Fibroblast of skin of right biceps (primary cell): ENCODE data around the gene CDC14A.
A peak's percentile ranks its signal among the peaks of the same experiment; 100 is the strongest.
"Not testable (repeated sequence)": the region's sequence is repeated elsewhere in the genome, so short reads cannot be mapped to it uniquely, and the experiment has no call there.

Source experiments
- DNase-seq: peaks from one replicate; pipeline ENCODE4 v3.0.0-alpha.2; 2013

The CDC14A gene

DNA sequence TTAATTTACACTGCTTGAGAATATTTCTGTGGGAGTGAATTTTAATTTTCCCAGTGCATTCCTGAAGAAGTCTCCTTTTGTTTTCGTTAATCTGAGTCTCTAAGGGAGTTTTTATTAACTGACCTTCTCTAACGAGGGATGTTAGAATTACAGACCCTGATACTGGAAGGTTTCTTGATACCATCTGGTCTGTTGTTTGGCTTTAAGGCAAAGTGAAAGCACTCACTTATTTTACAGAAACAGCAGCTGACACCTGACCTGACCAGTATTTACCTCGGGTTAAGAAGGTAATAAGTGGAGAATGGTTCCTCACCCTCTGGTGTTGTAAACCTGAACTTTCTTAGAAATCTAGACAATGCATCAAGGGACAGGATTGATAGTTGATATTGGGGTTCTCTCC, 12.4 kb downstream of the CDC14A start:
- no peak for DNase-seq

DNA sequence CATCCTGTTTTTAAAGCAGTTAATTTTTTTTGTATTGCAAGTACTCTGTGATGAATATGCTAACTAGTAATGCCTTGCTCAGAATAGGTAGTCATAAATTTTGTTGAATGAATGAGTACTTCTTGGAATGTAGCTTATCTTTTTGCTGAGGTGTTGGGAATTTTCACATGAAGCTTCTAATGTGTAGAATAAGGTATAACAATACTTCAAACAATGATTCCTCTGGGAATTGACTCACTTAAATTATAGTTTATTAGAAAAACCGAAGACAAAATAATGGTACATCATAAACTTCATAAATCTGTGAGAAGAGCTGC, 13.9 kb downstream of the CDC14A start:
- DNase-seq: no peak

DNA sequence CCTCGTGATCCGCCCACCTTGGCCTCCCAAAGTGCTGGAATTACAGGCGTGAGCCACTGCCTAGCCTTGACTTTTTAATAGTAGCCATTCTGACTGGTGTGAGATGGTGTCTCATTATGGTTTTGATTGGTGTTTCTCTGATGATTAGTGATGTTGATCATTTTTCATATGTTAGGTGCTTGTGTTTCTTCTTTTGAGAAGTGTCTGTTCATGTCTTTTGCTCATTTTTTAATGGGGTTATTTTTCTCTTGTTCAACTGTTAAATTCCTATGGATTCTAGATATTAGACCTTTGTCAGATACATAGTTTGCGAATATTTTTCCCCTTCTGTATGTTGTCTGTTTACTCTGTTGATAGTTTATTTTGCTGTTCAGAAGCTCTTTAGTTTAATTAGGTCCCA, 17.0 kb downstream of the CDC14A start:
- DNase-seq: not testable (repeated sequence)

- DNase-seq: not testable (repeated sequence)
Observed at GRCh38 chr1:100373953-100374352, 21.6 kb downstream of the CDC14A start.

DNA sequence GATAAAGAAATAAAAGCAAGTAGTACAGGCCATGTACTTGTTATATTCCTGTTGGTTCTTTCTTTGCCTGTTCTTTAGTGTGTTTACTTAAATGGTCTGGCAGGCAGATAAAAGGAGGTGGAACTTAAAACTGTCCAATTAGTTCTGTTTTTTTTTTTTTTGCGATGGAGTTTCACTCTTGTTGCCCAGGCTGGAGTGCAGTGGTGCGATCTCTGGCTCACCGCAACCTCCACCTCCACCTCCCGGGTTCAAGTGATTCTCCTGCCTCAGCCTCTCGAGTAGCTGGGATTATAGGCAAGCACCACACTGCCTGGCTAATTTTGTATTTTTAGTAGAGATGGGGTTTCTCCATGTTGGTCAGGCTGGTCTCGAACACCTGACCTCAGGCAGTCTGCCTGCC, 24.6 kb downstream of the CDC14A start:
- not testable (repeated sequence) for DNase-seq

DNA sequence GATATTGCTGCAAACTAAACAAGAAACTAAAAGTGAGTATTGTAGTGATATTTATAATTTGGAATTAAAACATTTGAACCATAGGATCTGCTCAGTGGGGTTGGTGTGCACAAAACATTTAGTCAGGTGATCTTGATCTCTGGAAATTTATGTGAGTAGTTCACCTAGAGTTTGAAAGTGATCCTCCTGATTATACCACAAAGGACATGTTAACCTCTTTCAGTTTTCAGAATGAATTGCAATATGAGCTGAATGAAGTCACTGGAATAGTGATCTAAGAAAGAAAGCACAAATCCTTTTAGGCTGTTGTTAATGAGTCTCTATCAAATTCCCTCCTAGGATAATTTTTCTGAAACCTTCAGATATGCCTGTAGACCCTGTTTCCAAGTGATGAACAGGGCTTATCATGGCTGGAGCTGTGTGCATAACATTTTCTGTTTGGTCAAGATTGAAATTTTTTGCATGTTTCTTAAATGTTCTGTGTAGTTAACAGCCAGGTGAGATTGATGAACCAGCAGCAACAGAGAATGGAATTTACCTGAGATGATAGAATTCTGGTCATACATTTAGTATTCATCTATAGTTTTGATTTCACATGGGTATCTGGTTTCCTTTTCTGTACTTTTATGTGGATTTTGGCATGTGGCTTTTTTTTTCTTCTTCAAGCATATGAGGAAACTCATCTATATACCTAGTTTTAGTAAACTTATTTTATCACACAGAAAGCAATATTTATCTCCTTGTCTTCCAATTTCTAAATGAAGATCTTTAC, 25.5 kb downstream of the CDC14A start:
- no peak for DNase-seq

GRCh38 chr1:100378956-100379355, 26.6 kb downstream of the CDC14A start:
- DNase-seq: no peak

DNA sequence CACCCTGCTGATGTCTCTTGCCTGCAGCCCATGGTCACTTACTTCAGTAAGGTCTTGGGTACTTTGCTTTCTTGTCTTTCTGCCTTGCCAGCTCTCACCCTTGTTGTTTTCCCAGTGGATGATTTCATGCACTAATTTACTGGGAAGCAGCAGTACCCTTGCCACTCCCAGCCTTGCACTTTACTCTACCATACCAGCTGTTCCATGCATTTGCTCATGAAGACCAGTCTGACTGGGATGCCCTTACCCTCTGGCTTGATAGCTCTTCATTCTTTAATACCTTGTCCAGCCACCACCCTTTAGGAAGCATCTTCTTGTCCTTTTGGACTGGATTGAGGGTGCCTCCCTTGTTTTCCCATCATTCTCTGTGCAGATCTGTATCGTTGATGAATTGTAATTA, 28.3 kb downstream of the CDC14A start:
- no peak for DNase-seq

GRCh38 chr1:100382657-100383056, 30.4 kb downstream of the CDC14A start:
- no peak for DNase-seq

- DNase-seq: no peak
Observed at GRCh38 chr1:100383743-100384405, 31.6 kb downstream of the CDC14A start.

DNA sequence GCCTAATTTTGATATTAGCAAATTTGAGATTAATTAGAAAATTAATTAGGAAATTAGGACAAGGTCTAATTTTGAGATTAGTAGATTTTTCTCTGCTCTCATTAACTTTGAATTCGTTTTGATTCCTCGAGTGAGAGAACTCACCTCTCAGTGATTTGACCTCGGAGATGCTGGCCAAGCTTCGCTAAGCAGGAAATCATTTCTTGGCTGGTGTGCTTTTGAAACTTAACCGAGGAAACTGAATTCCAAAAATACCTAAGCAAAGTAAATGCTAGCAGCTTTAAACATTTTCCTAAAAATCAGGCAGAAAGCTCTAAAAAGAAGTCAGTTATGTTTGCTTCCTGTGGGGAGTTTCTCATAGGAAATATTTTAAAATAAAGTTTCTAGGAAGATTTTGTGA, 34.9 kb downstream of the CDC14A start:
- DNase-seq: peak; percentile 41

DNA sequence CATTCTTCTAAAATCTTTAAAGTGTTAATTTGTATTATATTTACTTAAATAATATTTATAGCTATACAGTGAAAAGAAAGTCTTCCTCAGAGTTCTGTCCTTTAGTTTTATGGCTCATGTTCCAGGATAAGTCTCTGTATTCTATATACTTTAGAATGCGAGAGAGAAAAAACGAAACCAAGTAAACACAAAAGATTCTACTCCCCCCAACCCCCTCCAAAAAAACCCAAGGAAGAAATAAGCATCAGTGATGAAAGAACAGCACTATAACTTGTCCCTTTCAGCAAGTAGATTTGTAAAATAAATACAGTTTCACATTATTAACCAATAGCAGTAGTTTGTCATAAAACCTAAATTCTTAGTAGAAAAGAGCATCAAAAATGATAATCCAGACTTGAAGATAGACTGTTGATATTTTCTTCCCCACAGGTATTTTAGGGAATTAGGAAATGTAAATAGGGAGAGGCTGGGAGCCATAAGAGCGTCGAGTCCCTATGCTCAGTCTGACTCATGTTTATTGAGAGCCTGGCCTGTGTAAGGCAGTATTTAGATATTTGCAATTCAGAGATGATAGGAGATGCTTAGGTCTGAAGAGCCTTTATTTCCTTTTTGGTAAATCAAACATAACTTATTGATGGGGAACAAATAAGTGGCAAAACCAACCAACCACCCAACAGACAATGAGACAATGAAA, 35.5 kb downstream of the CDC14A start:
- no peak for DNase-seq

DNA sequence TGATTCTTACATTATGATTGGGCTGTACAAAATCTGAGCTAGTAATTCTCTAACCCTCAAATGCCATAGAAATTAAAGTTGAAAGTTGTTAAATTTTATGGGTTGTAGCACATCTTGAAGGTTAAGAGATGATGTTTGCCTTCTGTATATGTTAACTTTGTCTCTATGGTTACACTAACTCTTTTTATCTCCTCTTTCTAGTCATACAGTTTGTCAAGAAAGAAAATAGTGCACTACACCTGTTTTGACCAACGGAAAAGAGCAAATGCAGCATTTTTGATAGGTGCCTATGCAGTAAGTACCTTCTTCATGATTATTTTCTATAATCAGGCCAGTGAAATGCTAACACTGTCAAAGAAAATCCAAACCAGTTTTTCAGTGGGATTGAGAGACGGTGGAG, 38.2 kb downstream of the CDC14A start:
- DNase-seq: no peak

DNA sequence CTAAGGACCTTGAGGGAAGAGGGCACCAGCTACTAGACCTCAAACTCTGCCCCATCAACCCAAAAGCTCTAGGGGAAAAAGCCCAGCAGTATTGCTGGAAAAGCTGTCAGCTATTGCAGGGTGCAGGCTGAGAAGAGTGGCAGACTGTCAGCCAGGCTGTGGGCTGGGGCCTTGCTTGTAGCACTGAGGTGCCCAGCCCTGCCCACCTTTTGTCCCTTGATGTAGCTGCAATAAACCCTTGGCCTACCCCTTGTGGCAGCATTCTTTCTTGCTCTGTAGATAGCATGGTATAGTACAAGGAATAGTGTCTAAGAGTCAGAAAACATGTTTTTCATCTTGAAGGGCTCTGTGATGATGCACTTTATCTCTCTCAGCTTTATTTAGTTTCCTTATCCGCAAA, 39.4 kb downstream of the CDC14A start:
- DNase-seq: no peak

DNA sequence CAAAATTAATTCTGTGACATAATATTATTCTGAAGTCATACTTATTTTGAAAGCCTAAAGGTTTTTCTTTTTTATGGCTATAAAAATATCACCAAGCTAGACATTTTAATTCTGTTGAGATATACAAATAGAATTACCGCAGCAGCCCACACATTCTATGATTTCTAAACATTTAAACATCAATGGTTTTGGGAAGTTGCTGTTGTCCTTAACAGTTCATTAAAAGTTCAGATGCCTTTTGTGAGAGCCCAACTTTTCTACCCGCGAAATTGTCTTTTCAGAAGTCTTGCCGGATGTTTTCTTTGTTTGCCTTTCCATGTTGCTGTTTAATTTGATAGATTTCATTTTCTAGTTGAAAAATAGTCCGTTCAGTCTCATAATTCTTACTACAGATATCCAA, 40.5 kb downstream of the CDC14A start:
- DNase-seq: no peak

- no peak for DNase-seq
Observed at GRCh38 chr1:100394285-100394684, 42.0 kb downstream of the CDC14A start.

DNA sequence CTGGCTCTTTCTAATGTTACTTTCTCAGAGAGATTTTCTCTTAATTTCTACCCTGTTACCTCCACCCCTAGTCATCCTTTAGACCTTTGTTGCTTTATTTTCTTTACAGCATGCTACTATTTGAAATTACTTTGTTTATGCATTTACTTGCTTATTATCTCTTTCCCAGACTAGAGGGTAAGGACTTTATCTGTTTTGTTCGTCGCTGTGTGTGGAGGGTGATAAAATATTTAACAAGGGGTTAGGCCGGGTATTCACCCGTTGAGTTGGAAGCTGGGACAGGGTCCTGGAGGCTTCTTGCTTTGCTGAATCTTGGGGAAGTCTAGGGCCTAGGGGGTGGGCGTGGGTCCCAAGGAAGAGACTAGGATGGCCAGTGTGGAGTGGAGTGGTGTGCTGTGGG, 43.6 kb downstream of the CDC14A start:
- DNase-seq: no peak

- DNase-seq: no peak
Observed at GRCh38 chr1:100396651-100397050, 44.3 kb downstream of the CDC14A start.

DNA sequence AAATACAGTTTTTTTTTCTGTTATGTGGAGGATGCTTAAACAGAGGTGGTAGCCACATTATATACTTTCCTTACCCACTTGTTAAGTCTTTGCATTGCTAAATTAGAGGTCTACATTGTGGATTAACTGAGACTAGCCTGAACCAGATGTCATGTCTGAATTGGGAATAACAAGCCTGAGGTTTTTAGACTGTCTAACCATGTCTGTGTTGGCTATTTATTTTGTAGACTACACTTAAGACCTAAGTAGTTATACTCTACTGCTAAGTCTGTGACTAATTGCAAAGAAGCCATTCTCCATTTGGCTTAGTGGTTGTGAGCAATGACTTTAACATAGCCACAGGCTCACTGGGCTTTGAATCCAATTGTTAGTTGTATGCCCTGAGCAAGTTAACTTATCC, 45.4 kb downstream of the CDC14A start:
- DNase-seq: no peak

DNA sequence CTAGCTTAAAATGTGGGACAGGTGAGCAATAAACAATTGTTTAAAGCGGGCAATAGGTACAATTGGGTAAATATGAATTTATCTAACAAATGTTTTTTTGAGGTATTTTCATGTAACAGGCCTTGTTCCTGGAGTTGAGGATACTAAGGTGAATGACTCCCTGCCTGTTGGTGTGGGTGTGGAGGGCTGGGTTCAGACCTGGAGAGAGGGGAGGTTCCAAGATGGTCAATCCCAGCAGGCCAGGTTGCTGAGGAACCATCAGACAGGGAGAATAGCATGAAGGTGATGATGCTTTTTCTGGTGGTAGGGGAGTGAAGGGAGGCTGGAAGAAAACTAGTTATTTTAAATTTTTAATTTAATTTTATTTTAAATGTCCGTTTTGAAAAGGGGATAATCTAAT, 46.3 kb downstream of the CDC14A start:
- DNase-seq: no peak

GRCh38 chr1:100400404-100400803, 48.1 kb downstream of the CDC14A start:
- no peak for DNase-seq

DNA sequence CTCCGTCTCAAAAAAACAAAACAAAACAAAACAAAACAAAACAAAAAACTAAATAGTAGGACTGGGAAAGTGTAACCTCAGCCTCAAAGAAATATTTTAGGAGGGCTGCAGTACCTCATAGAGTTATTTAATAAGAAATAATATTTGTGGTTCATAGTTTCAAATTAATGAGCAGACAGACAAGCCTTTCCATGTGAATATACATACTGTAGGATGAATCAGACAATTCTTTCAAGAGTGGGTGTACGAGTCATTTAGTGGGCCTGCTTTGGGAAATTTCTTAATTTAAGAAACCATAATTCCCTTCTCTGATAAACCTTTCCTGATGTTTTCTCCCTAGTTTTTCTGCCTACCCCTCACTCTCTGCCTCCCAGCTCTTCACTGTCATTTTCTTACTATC, 52.5 kb downstream of the CDC14A start:
- peak; percentile 53 for DNase-seq

- DNase-seq: not testable (repeated sequence)
Observed at GRCh38 chr1:100405902-100406301, 53.6 kb downstream of the CDC14A start.

GRCh38 chr1:100407390-100407789, 55.1 kb downstream of the CDC14A start:
- DNase-seq: not testable (repeated sequence)
